GM10248 (cell line): Measurements from ENCODE around the gene CEP19.

ENCODE experiments used
- CTCF ChIA-PET: fragments of 300-600 bp; sonication (Branson Sonifier 250); formaldehyde crosslinking; extraction: SDS; loops from one replicate; lab custom pipeline; 2021; ENCODE audit warnings: antibody characterized with exemption; lab: Yijun Ruan, JAX
- POLR2A ChIA-PET: fragments of 350-650 bp; sonication (Branson Sonifier 250); formaldehyde crosslinking; extraction: SDS; loops from one replicate; lab custom pipeline; 2020; ENCODE audit warnings: antibody characterized with exemption; lab: Yijun Ruan, JAX
- DNase-seq: peaks from one replicate; pipeline ENCODE4 v3.0.0; 2012; ENCODE audit errors: extremely low spot score
- TF ChIP-seq, protein P1 (sequence below): IDR thresholded peaks from 2 replicates; pipeline ENCODE4 v1.5.1; 2012; ENCODE audit warnings: mild to moderate bottlenecking, low read depth; ENCODE audit errors: extremely low read depth, missing control alignments, control extremely low read depth

CEP19 gene

DNA sequence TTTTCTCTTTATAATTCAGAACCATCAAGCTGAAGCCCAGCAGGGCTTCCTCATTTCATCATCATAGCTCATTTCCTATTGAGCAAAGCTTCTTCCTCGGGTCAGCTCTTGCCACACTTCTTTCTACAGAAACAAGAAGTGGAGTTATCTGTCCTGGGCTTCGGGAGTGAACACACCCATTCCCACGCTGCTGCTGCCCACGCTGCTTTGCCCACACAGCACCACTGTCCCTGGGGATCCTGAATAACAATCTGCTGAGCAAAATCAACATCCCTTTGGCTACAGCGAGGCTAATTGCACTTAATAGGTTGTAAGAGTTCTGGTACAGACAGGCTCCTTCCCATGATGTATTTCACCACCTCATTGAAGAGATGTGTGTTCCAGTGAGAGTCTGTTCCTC, 23.7 kb downstream of the CEP19 start:
- CTCF ChIA-PET, result interaction anchor here (1.1 to 5.0 kb wide), 5 partner anchors 8 to 79 kb away, joined by 4 to 54 read pairs (median 4); partner anchors contain the start of gene NRROS
- TF ChIP-seq, protein P1, sequence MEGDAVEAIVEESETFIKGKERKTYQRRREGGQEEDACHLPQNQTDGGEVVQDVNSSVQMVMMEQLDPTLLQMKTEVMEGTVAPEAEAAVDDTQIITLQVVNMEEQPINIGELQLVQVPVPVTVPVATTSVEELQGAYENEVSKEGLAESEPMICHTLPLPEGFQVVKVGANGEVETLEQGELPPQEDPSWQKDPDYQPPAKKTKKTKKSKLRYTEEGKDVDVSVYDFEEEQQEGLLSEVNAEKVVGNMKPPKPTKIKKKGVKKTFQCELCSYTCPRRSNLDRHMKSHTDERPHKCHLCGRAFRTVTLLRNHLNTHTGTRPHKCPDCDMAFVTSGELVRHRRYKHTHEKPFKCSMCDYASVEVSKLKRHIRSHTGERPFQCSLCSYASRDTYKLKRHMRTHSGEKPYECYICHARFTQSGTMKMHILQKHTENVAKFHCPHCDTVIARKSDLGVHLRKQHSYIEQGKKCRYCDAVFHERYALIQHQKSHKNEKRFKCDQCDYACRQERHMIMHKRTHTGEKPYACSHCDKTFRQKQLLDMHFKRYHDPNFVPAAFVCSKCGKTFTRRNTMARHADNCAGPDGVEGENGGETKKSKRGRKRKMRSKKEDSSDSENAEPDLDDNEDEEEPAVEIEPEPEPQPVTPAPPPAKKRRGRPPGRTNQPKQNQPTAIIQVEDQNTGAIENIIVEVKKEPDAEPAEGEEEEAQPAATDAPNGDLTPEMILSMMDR, result no peak
- no peak for DNase-seq
- POLR2A ChIA-PET, result no interaction called here

GRCh38 chr3:196686436-196686835, 25.6 kb downstream of the CEP19 start:
- no peak for DNase-seq
- POLR2A ChIA-PET, result no interaction called here
- CTCF ChIA-PET, result interaction anchor here (1.6 to 5.0 kb wide), 6 partner anchors 21 to 157 kb away, joined by 9 to 54 read pairs (median 13); no protein-coding TSS in a partner anchor
- TF ChIP-seq, protein P1, result no peak

DNA sequence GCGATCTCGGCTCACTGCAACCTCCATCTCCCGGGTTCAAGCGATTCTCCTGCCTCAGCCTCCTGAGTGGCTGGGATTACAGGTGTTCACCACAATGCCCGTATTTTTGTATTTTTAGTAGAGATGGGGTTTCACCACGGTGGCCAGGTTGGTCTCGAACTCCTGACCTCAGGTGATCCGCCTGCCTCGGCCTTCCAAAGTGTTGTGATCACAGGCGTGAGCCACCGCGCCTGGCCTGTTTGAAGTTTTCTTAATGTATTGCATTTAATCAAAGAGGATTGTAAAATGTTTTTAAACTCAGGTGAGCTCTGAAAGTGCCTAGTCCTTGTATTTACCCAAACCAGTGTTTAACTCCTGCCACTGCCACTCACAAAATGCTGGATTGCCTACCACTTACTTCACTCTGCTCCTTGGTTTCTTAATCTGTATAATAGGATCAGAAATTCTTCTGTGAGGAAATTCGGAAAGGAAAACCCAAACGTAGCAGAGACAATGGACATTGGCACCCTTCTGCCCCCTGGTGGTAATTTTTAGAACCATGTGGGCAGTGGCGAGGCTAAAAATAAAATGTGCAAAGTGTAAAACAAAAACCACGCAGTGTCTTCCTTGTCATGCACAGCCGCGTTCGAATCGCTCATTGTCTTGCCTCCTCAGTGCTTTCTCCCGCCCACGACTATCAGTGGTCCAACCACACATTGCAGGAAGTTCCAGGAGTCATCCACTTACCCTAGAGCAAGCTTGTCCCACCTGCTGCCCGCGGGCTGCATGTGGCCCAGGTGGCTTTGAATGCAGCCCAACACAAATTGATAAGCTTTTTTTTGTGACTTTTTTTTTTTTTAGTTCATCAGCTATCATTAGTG, 27.3 kb downstream of the CEP19 start:
- ChIA-PET POLR2A (interaction anchor here (0.6 to 0.7 kb wide), 2 partner anchors 28 to 1191 kb away, joined by 3 read pairs; partner anchors contain the start of genes CEP19 and PIGX), CTCF (interaction anchor here (0.6 to 5.0 kb wide), 35 partner anchors 8 to 425 kb away, joined by 3 to 54 read pairs (median 4); partner anchors contain the start of genes CEP19, NRROS and PIGX)
- peak; percentile 82 for DNase-seq
- TF ChIP-seq, protein P1, result peak; percentile 76

GRCh38 chr3:196677931-196678330, 34.1 kb downstream of the CEP19 start:
- CTCF ChIA-PET, result interaction anchor here (0.9 to 1.8 kb wide), 7 partner anchors 7 to 192 kb away, joined by 3 to 24 read pairs (median 3); no protein-coding TSS in a partner anchor
- TF ChIP-seq, protein P1, result no peak

DNA sequence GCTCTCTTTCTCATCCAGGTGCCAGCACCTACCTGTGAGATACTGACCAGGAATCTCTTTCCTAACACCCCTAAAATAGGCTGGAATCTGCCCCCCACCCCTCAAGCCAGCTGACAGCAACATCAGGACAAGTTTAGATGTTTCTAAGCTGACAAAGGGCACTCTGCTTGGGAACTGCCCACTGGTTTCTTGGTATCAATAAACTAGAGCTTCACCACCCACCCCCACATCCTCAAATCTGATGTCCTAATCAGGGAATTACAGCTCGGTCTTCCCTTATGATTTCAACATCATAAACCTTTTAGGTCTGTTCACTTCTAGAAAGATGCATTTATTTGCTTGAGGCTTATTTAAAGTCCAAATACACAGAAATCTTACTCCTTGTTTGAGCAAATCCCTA, 34.7 kb downstream of the CEP19 start:
- DNase-seq, result no peak
- TF ChIP-seq, protein P1, result no peak
- ChIA-PET CTCF (interaction anchor here (0.9 to 1.8 kb wide), 9 partner anchors 8 to 191 kb away, joined by 3 to 24 read pairs (median 3); no protein-coding TSS in a partner anchor), POLR2A (interaction anchor here (0.5 to 0.9 kb wide), 2 partner anchors 62 to 262 kb away, joined by 3 to 4 read pairs; no protein-coding TSS in a partner anchor)

More at GRCh38 chr3:196677931-196678330, 34.1 kb downstream of the CEP19 start:
- no peak for DNase-seq
- POLR2A ChIA-PET, result interaction anchor here (0.5 kb wide), 1 partner anchor 263 kb away, joined by 3 read pairs; no protein-coding TSS in a partner anchor

GRCh38 chr3:196673632-196674031, 38.4 kb downstream of the CEP19 start:
- POLR2A ChIA-PET, result no interaction called here
- CTCF ChIA-PET, result interaction anchor here (1.3 kb wide), 1 partner anchor 11 kb away, joined by 7 read pairs; no protein-coding TSS in a partner anchor

More at GRCh38 chr3:196673632-196674031, 38.4 kb downstream of the CEP19 start:
- TF ChIP-seq, protein P1, result no peak
- DNase-seq, result no peak
